K562 (cell line): ENCODE measurements around the gene TRAF3IP1. TPM values are rescaled to one million over a fixed set of nuclear protein-coding genes. Genes with fewer than 3 reads are reported as not detected.

Source experiments
- ATAC-seq: fragments of 200-7000 bp; cut with Tn5 transposase; 3 replicates; pipeline ENCODE4 v1.9.1; 2020; ENCODE audit warnings: moderate library complexity
- BruUV-seq: library from RNA; stranded (reverse); fragments of 400-500 nt; replicated peaks from 2 replicates; lab custom pipeline; 2021; lab: Mats Ljungman, UMichigan
- CTCF ChIA-PET: fragments of 300-600 bp; formaldehyde crosslinking; extraction: SDS; loops from one replicate; lab custom pipeline; 2021; ENCODE audit warnings: low intra/inter-chr PET ratio; lab: Yijun Ruan, JAX
- POLR2A ChIA-PET: fragments of 300-600, 350-650 bp; sonication (Branson Sonifier 250); formaldehyde crosslinking; extraction: SDS; loops from one replicate; lab custom pipeline; 2021; ENCODE audit warnings: antibody characterized with exemption, inconsistent platforms; lab: Yijun Ruan, JAX
- DNase-seq, 4 experiments: peaks; one replicate each; pipeline versions ENCODE4 v3.0.0 to v3.0.0-alpha.2; 2011 to 2018; ENCODE audit warnings: low spot score in 3 of 4, mixed read lengths in 3 of 4; ENCODE audit errors: extremely low read depth in 1 of 4
- FAIRE-seq: peaks from 2 replicates; lab custom pipeline; 2011; peaks lifted over from hg19 to GRCh38; lab: Jason Lieb, UNC
- H2AFZ ChIP-seq: 2 replicates; pipeline ENCODE4 v1.6.0; 2011; ENCODE audit warnings: low read depth, low read length, control low read depth, inconsistent platforms
- H3K27ac ChIP-seq: fragments of 200-600 bp; 3 replicates; pipeline ENCODE4 v1.8.0; 2011; ENCODE audit warnings: low read depth, mild to moderate bottlenecking, control low read depth, inconsistent platforms, low read length, moderate library complexity, mixed read lengths; ENCODE audit errors: extremely low read depth
- H3K27me3 ChIP-seq, 2 experiments: fragments of 300-600 bp in 1 of 2; 2 replicates in 1 of 2; 3 replicates in 1 of 2; pipeline versions ENCODE4 v1.6.0 to v1.8.0; 2011; ENCODE audit warnings: inconsistent platforms in 2 of 2, low read length in 2 of 2, mild to moderate bottlenecking in 1 of 2, mixed read lengths in 1 of 2, moderate library complexity in 1 of 2; ENCODE audit not compliant: control insufficient read depth in 2 of 2, insufficient read depth in 2 of 2
- H3K36me3 ChIP-seq: fragments of 300-600 bp; 3 replicates; pipeline ENCODE4 v1.8.0; 2011; ENCODE audit warnings: mild to moderate bottlenecking, low read length, inconsistent platforms; ENCODE audit not compliant: control insufficient read depth, insufficient read depth
- H3K4me1 ChIP-seq, 2 experiments: fragments of 200-600 bp in 1 of 2; replicated peaks in 1 of 2; 2 replicates in 1 of 2; 3 replicates in 1 of 2; pipeline versions ENCODE4 v1.5.1 to v1.8.0; 2011; ENCODE audit warnings: inconsistent platforms in 2 of 2, low read length in 2 of 2, mild to moderate bottlenecking in 1 of 2, mixed read lengths in 1 of 2, moderate library complexity in 1 of 2; ENCODE audit not compliant: control insufficient read depth in 2 of 2, insufficient read depth in 2 of 2
- H3K4me2 ChIP-seq: 2 replicates; pipeline ENCODE4 v1.6.1; 2011; ENCODE audit warnings: low read length, control low read depth, inconsistent platforms, mixed read lengths; ENCODE audit not compliant: insufficient read depth
- H3K4me3 ChIP-seq: fragments of 200-600 bp; sonication (generic), shearing (Covaris generic); 2 replicates; pipeline ENCODE4 v1.5.1; 2016; ENCODE audit warnings: control low read depth, inconsistent platforms
- H3K79me2 ChIP-seq: fragments of 200-600 bp; 3 replicates; pipeline ENCODE4 v1.8.0; 2011; ENCODE audit warnings: low read length, inconsistent platforms; ENCODE audit not compliant: control insufficient read depth, insufficient read depth
- H3K9ac ChIP-seq, 2 experiments: 2 replicates each; pipeline versions ENCODE4 v1.6.0 to v1.6.1; 2011; ENCODE audit warnings: low read depth in 2 of 2, low read length in 2 of 2, control low read depth in 1 of 2, inconsistent platforms in 1 of 2, mild to moderate bottlenecking in 1 of 2, mixed read lengths in 1 of 2; ENCODE audit not compliant: insufficient read depth in 1 of 2
- H3K9me1 ChIP-seq: one replicate; pipeline ENCODE4 v1.6.0; 2011; ENCODE audit warnings: inconsistent platforms, mild to moderate bottlenecking, low read length, moderate library complexity; ENCODE audit not compliant: control insufficient read depth, insufficient read depth
- H3K9me3 ChIP-seq: replicated peaks from 2 replicates; pipeline ENCODE4 v1.5.1; 2011; ENCODE audit warnings: low read depth, low read length, inconsistent platforms; ENCODE audit not compliant: control insufficient read depth, insufficient read depth
- H4K20me1 ChIP-seq: replicated peaks from 2 replicates; pipeline ENCODE4 v1.6.1; 2011; ENCODE audit warnings: low read length, inconsistent platforms, mixed read lengths; ENCODE audit not compliant: control insufficient read depth, insufficient read depth
- ARHGAP35 ChIP-seq: fragments of 450-650 bp; IDR thresholded peaks from 2 replicates; pipeline ENCODE4 v1.6.1; 2018; ENCODE audit not compliant: partially characterized antibody
- CBX5 ChIP-seq: IDR thresholded peaks from 2 replicates; pipeline ENCODE4 v1.6.1; 2014; ENCODE audit warnings: low read depth, borderline replicate concordance
- EGR1 ChIP-seq: fragments of 450-650 bp; conservative IDR thresholded peaks from 2 replicates; pipeline ENCODE4 v1.6.1; 2017; ENCODE audit warnings: mild to moderate bottlenecking
- FOS ChIP-seq: IDR thresholded peaks from 3 replicates; pipeline ENCODE4 v1.6.1; 2011; ENCODE audit not compliant: insufficient read length; ENCODE audit errors: extremely low read depth
- FOXA1 ChIP-seq: fragments of 450-650 bp; IDR thresholded peaks from 2 replicates; pipeline ENCODE4 v1.6.1; 2016; ENCODE audit warnings: mild to moderate bottlenecking, borderline replicate concordance
- JUN ChIP-seq, 2 experiments: sonication (generic) in 1 of 2; formaldehyde crosslinking in 1 of 2; IDR thresholded peaks; 2 replicates each; pipeline versions ENCODE4 v1.6.1 to v1.8.0; 2012 to 2022; ENCODE audit warnings: borderline replicate concordance in 2 of 2, mild to moderate bottlenecking in 2 of 2, improper control_type of control experiment in 1 of 2, low read depth in 1 of 2, low read length in 1 of 2, missing genetic modification reagents in 1 of 2
- SIX5 ChIP-seq, 2 experiments: IDR thresholded peaks; 2 replicates each; pipeline ENCODE4 v1.6.1; 2011; ENCODE audit warnings: low read length in 2 of 2, borderline replicate concordance in 1 of 2, low read depth in 1 of 2, mild to moderate bottlenecking in 1 of 2, moderate library complexity in 1 of 2; ENCODE audit not compliant: insufficient read depth in 1 of 2
- U2AF1 ChIP-seq: fragments of 200-400 bp; formaldehyde crosslinking; optimal IDR thresholded peaks from 2 replicates; pipeline ENCODE3; 2017; ENCODE audit warnings: mild to moderate bottlenecking, low read depth, low read length, moderate library complexity
- ZNF324 ChIP-seq: fragments of 250-450 bp; sonication (Bioruptor Pico); IDR thresholded peaks from 2 replicates; pipeline ENCODE4 v1.4.0; 2020; ENCODE audit warnings: mild to moderate bottlenecking
- ZNF77 ChIP-seq: fragments of 250-450 bp; sonication (Bioruptor Pico); IDR thresholded peaks from 2 replicates; pipeline ENCODE4 v1.5.0; 2020
- WGBS: fragments of 100-300 bp; shearing (Covaris generic); methylation state at CpG from one replicate; pipeline ENCODE4 v1.1.6; 2016; ENCODE audit warnings: low coverage, mixed read lengths; ENCODE audit not compliant: insufficient coverage; ENCODE audit errors: missing lambda C conversion rate; 5-methylcytosine and 5-hydroxymethylcytosine counted together
- in situ Hi-C: fragments of 300-500 bp; cut with MboI; formaldehyde crosslinking; loops from 4 replicates; pipeline ENCODE4 v1.15.0; 2018; ENCODE audit warnings: inconsistent platforms, mixed read lengths
- intact Hi-C: fragments of 100-400 bp; cut with micrococcal nuclease; formaldehyde crosslinking; loops from 2 replicates; pipeline ENCODE4 v1.14.2; 2022
- polyA plus RNA-seq, 8 experiments: library from polyadenylated mRNA; depleted of rRNA in 4 of 8; stranded (reverse) in 5 of 8; unstranded in 3 of 8; fragments of >200 nt; fragmentation: Nextera tagmentation in 2 of 8; fragmentation: Illumina TruSeq in 1 of 8; extraction: Ambion mirVana in 2 of 8; extraction: Trizol in 1 of 8; gene quantifications; 2 replicates each; pipeline versions ENCODE4 v1.2.1 to v1.2.3, GENCODE V29; 2011 to 2014; ENCODE audit warnings: inconsistent platforms in 1 of 8, missing spikeins in 1 of 8
- total RNA-seq, 7 experiments: library from RNA; depleted of rRNA in 6 of 7; stranded (reverse); fragments of >200 nt in 6 of 7; fragmentation: Illumina TruSeq in 2 of 7; extraction: Trizol in 2 of 7; gene quantifications; 2 replicates each; pipeline versions ENCODE4 v1.2.1 to v1.2.3, GENCODE V29; 2011 to 2021; ENCODE audit warnings: low replicate concordance in 1 of 7
- TF ChIP-seq, protein P1 (sequence below): fragments of 250-450 bp; sonication (Bioruptor Pico); IDR thresholded peaks from 2 replicates; pipeline ENCODE4 v1.5.0; 2020; ENCODE audit warnings: mild to moderate bottlenecking, borderline replicate concordance
- TF ChIP-seq, protein P2 (sequence below): fragments of 250-450 bp; sonication (Bioruptor Pico); IDR thresholded peaks from 2 replicates; pipeline ENCODE4 v1.5.0; 2021; ENCODE audit warnings: mild to moderate bottlenecking, borderline replicate concordance

Gene TRAF3IP1
- total and polyA plus RNA-seq, 9 of the 15 experiments (the other 6 are each of a cell fraction or from before 2014, with no cell fraction given) = 1.3 to 7.4 (median 3.4) TPM

DNA sequence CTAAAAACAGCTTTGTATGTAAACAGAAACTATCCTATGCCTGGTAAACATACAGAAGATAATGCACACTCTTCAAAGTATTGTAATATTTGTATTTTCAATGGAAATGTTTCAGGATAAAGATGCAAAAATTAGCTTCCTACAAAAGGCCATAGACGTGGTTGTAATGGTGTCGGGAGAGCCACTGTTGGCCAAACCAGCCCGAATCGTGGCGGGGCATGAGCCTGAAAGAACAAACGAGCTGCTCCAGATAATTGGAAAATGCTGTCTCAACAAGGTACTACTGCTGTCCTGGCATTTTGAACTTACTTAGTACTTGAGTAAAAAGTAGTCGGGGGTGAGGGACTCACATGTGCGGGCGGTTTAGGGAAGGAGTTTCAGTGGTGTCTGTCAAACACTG lies 5.4 kb downstream of the TRAF3IP1 start (continued):
- TF ChIP-seq SIX5 (IDR thresholded peaks at IDR 0.05; ENCODE audit: borderline replicate concordance in 1 of 2, insufficient read depth in 1 of 2, low read depth in 1 of 2, low read length in 2 of 2) = no peak
- TF ChIP-seq, protein P1, sequence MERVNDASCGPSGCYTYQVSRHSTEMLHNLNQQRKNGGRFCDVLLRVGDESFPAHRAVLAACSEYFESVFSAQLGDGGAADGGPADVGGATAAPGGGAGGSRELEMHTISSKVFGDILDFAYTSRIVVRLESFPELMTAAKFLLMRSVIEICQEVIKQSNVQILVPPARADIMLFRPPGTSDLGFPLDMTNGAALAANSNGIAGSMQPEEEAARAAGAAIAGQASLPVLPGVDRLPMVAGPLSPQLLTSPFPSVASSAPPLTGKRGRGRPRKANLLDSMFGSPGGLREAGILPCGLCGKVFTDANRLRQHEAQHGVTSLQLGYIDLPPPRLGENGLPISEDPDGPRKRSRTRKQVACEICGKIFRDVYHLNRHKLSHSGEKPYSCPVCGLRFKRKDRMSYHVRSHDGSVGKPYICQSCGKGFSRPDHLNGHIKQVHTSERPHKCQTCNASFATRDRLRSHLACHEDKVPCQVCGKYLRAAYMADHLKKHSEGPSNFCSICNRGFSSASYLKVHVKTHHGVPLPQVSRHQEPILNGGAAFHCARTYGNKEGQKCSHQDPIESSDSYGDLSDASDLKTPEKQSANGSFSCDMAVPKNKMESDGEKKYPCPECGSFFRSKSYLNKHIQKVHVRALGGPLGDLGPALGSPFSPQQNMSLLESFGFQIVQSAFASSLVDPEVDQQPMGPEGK (CRISPR knock-in tag) = no peak
- TF ChIP-seq FOXA1 = no peak
- no peak for TF ChIP-seq FOS
- TF ChIP-seq, protein P2, sequence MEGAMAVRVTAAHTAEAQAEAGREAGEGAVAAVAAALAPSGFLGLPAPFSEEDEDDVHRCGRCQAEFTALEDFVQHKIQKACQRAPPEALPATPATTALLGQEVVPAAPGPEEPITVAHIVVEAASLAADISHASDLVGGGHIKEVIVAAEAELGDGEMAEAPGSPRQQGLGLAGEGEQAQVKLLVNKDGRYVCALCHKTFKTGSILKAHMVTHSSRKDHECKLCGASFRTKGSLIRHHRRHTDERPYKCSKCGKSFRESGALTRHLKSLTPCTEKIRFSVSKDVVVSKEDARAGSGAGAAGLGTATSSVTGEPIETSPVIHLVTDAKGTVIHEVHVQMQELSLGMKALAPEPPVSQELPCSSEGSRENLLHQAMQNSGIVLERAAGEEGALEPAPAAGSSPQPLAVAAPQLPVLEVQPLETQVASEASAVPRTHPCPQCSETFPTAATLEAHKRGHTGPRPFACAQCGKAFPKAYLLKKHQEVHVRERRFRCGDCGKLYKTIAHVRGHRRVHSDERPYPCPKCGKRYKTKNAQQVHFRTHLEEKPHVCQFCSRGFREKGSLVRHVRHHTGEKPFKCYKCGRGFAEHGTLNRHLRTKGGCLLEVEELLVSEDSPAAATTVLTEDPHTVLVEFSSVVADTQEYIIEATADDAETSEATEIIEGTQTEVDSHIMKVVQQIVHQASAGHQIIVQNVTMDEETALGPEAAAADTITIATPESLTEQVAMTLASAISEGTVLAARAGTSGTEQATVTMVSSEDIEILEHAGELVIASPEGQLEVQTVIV (CRISPR knock-in tag) = no peak

DNA sequence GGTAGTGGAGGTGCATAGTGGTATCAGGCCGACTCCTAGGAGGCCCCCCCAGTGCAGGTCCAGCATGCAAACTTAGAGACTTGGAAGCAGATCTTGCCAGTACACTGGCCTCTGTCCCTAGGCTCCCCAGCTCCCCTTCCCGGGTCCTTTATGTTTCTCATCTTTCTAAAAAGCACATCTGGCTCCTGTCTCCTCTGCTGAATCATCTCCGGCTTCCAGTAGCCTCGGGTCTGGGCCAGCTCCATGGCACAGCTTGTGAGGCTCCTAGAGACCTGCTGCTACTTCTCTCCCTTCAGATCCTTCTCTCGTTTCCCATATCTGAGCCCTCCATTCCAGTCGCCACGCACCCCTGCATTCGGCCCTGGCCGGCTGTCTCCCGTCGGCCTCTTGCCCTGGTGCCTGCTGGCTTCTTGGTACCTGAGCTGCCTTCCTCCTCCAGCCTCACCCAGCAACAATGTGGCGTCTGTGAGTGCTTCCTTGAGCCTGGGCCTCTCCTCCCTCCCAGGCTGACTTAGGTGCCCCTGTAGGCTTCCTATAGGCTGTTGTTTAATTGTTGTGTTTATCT lies 6.6 kb downstream of the TRAF3IP1 start:
- CTCF ChIA-PET = no interaction called here
- ATAC-seq = no peak
- H3K4me1 ChIP-seq = peaks cover 0 to 2% of the 10 kb centered on the region in 2 experiments; a peak in 2 of 5 replicates
- H3K9me1 ChIP-seq = no peaks in the 10 kb centered on the region
- H4K20me1 ChIP-seq = no peaks in the 10 kb centered on the region
- no peak overlapping the region for H2AFZ ChIP-seq
- no peaks in the 10 kb centered on the region for H3K79me2 ChIP-seq
- no peaks in the 10 kb centered on the region for H3K9me3 ChIP-seq
- intact Hi-C loops = no loop called here
- WGBS = 84% methylated on average over 11 of the region's 12 CpGs
- in situ Hi-C loops = no loop called here
- H3K27me3 ChIP-seq = no peaks in the 10 kb centered on the region
- POLR2A ChIA-PET = no interaction called here
- no peaks in the 10 kb centered on the region; the same call in 2 of the 3 replicates for H3K36me3 ChIP-seq
- H3K27ac ChIP-seq = no peak overlapping the region
- BruUV-seq = no TSS peak
- no peak overlapping the region for H3K4me3 ChIP-seq
- DNase-seq = no peak
- no peak overlapping the region for H3K9ac ChIP-seq
- no peak overlapping the region for H3K4me2 ChIP-seq
- FAIRE-seq = no peak
- TF ChIP-seq ARHGAP35 (no peak), ZNF324 (CRISPR knock-in tag) (no peak), JUN (IDR thresholded peaks at IDR 0.05; ENCODE audit: borderline replicate concordance, low read depth, low read length) (no peak), JUN (CRISPR knock-in tag; IDR thresholded peaks at IDR 0.05; ENCODE audit: borderline replicate concordance) (no peak), ZNF77 (CRISPR knock-in tag) (no peak), EGR1 (no peak), CBX5 (no peak), U2AF1 (no peak)
